Stimulated activated CD4-positive, alpha-beta T cell treated with anti-CD3 and anti-CD28 coated beads, Interleukin-1b, Interleukin-23, amount 100 ng/mL, for 1 hour (primary cell): ENCODE results near the gene DNAJC18.
A peak's percentile ranks its signal among the peaks of the same experiment; 100 is the strongest.
"Not testable (repeated sequence)": the region's sequence is repeated elsewhere in the genome, so short reads cannot be mapped to it uniquely, and the experiment has no call there.

Source experiments
- DNase-seq, 2 donors: peaks; one replicate each; pipeline ENCODE4 v3.0.0-alpha.2; 2020; ENCODE audit warnings: low read depth in 2 of 2

DNAJC18 gene

GRCh38 chr5:139430015-139430414, 9.3 kb downstream of the DNAJC18 start:
- no peak for DNase-seq

GRCh38 chr5:139426203-139426885, 13.0 kb downstream of the DNAJC18 start:
- no peak for DNase-seq

- no peak for DNase-seq
These were observed 13.8 kb downstream of the DNAJC18 start for GRCh38 chr5:139425497-139425896.

GRCh38 chr5:139422307-139422893, 16.9 kb downstream of the DNAJC18 start:
- DNase-seq, result peak in 1 of 2 donors; percentile 35

- no peak for DNase-seq
These were observed 19.8 kb downstream of the DNAJC18 start for GRCh38 chr5:139419226-139420192.

GRCh38 chr5:139418793-139419192, 20.5 kb downstream of the DNAJC18 start:
- no peak for DNase-seq

GRCh38 chr5:139417214-139417613, 22.1 kb downstream of the DNAJC18 start:
- DNase-seq, result no peak

GRCh38 chr5:139416651-139417050, 22.7 kb downstream of the DNAJC18 start:
- DNase-seq, result no peak

GRCh38 chr5:139415869-139416268, 23.5 kb downstream of the DNAJC18 start:
- DNase-seq, result no peak

- no peak for DNase-seq
These were observed 24.0 kb downstream of the DNAJC18 start for GRCh38 chr5:139415221-139415861.

- no peak for DNase-seq
These were observed 24.7 kb downstream of the DNAJC18 start for GRCh38 chr5:139414581-139415130.

- no peak for DNase-seq
These were observed 25.4 kb downstream of the DNAJC18 start for GRCh38 chr5:139413963-139414362.

- DNase-seq, result no peak
These were observed 26.2 kb downstream of the DNAJC18 start for GRCh38 chr5:139413153-139413552.

- no peak for DNase-seq
These were observed 28.1 kb downstream of the DNAJC18 start for GRCh38 chr5:139410993-139411828.

GRCh38 chr5:139410121-139410992, 29.0 kb downstream of the DNAJC18 start:
- DNase-seq, result no peak

GRCh38 chr5:139409116-139409515, 30.2 kb downstream of the DNAJC18 start:
- not testable (repeated sequence) for DNase-seq

- no peak for DNase-seq
These were observed 31.1 kb downstream of the DNAJC18 start for GRCh38 chr5:139408191-139408590.

- DNase-seq, result no peak
These were observed 31.8 kb downstream of the DNAJC18 start for GRCh38 chr5:139407517-139407916.

GRCh38 chr5:139406963-139407362, 32.4 kb downstream of the DNAJC18 start:
- DNase-seq, result no peak

- no peak for DNase-seq
These were observed 34.9 kb downstream of the DNAJC18 start for GRCh38 chr5:139404484-139404840.
